ENCODE data around the gene PARS2. TPM values are rescaled to one million over a fixed set of nuclear protein-coding genes. Genes with fewer than 3 reads are reported as not detected.

PARS2 gene
- total and polyA plus RNA-seq, 5 donors from 2014 or later = 0.49 to 5.6 (median 3.0) TPM

GRCh38 chr1:54748094-54748835 is 16.1 kb downstream of the PARS2 start:
- Histone ChIP-seq H3K36me3 (ENCODE audit: control insufficient read depth, insufficient read depth, low read length) (peaks cover 8% of the 10 kb centered on the region), H3K9me3 (ENCODE audit: control insufficient read depth in 2 of 2, low read length in 2 of 2) (no peaks in the 10 kb centered on the region), H3K4me3 (ENCODE audit: low read depth, low read length) (no peak overlapping the region), H3K4me1 (ENCODE audit: control insufficient read depth, insufficient read depth, low read length, poor library complexity, severe bottlenecking) (no peaks in the 10 kb centered on the region), H3K27ac (ENCODE audit: insufficient read depth, low read length, poor library complexity, severe bottlenecking) (no peak overlapping the region), H3K27me3 (ENCODE audit: control insufficient read depth, insufficient read depth, low read length) (no peaks in the 10 kb centered on the region)
- Mint-ChIP-seq H3K4me3 (no peak overlapping the region), H3K36me3 (peaks cover 4% of the 10 kb centered on the region), H3K27ac (no peak overlapping the region), H3K27me3 (no peaks in the 10 kb centered on the region), H3K9me3 (no peaks in the 10 kb centered on the region), H3K4me1 (no peaks in the 10 kb centered on the region)
- ATAC-seq (ENCODE audit: low read depth in 2 of 2) = no peak
- DNase-seq = no peak

DNA sequence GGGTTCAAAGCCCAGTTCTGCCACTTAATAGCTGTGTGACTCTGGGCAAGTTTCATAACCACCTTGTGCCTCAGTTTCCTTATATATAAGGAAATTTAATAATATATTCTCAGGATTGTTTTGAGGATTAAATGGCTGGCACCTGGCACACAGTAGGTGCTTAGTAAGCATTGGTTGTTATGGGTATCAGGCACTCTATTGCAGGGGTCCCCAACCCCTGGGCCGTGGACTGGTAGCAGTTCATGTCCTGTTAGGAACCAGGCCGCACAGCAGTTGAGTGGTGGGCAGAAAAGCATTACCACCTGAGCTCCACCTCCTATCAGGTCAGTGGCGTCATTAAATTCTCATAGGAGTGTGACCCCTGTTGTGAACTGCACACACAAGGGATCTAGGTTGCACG is 18.5 kb downstream of the PARS2 start:
- DNase-seq (no peak), ATAC-seq (ENCODE audit: low read depth in 2 of 2) (no peak)
- no peaks in the 10 kb centered on the region for H3K27me3 ChIP-seq (ENCODE audit: control insufficient read depth, insufficient read depth, low read length)
- peaks cover 17% of the 10 kb centered on the region for H3K36me3 Mint-ChIP-seq
- no peak overlapping the region for H3K4me3 ChIP-seq (ENCODE audit: low read depth, low read length)
- H3K4me1 Mint-ChIP-seq = no peaks in the 10 kb centered on the region
- no peaks in the 10 kb centered on the region for H3K27me3 Mint-ChIP-seq
- H3K4me3 Mint-ChIP-seq = no peak overlapping the region
- no peak overlapping the region for H3K27ac Mint-ChIP-seq
- H3K9me3 Mint-ChIP-seq = no peaks in the 10 kb centered on the region
- no peaks in the 10 kb centered on the region for H3K9me3 ChIP-seq (ENCODE audit: control insufficient read depth in 2 of 2, low read length in 2 of 2)
- peaks cover 30% of the 10 kb centered on the region for H3K36me3 ChIP-seq (ENCODE audit: control insufficient read depth, insufficient read depth, low read length)
- no peaks in the 10 kb centered on the region for H3K4me1 ChIP-seq (ENCODE audit: control insufficient read depth, insufficient read depth, low read length, poor library complexity, severe bottlenecking)
- no peak overlapping the region for H3K27ac ChIP-seq (ENCODE audit: insufficient read depth, low read length, poor library complexity, severe bottlenecking)

DNA sequence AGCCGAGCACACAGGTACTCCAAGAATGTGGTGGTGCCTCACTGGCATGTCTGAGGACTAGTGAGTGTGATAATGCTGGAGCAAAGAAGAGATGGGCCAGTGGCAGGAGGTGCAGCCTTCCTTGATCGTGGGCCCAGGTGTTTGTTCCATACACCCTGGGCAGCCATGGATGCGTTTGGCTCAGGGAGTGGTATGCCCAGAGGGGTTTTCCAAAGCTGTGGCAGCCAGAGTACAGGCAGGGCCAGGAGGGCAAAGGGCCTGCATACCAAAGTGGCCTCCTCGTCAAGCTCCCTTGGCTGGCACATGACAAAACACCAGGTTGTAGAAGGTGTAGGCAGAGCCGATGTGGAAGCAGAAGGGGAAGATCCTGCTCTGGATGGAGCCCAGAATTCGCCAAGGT is 19.0 kb downstream of the PARS2 start:
- H3K27me3 Mint-ChIP-seq = no peaks in the 10 kb centered on the region
- Histone ChIP-seq H3K9me3 (ENCODE audit: control insufficient read depth in 2 of 2, low read length in 2 of 2) (no peaks in the 10 kb centered on the region), H3K27ac (ENCODE audit: insufficient read depth, low read length, poor library complexity, severe bottlenecking) (no peak overlapping the region), H3K36me3 (ENCODE audit: control insufficient read depth, insufficient read depth, low read length) (peaks cover 36% of the 10 kb centered on the region), H3K4me1 (ENCODE audit: control insufficient read depth, insufficient read depth, low read length, poor library complexity, severe bottlenecking) (no peaks in the 10 kb centered on the region), H3K27me3 (ENCODE audit: control insufficient read depth, insufficient read depth, low read length) (no peaks in the 10 kb centered on the region), H3K4me3 (ENCODE audit: low read depth, low read length) (no peak overlapping the region)
- H3K36me3 Mint-ChIP-seq = peaks cover 18% of the 10 kb centered on the region
- H3K9me3 Mint-ChIP-seq = no peaks in the 10 kb centered on the region
- H3K27ac Mint-ChIP-seq = no peak overlapping the region
- H3K4me1 Mint-ChIP-seq = no peaks in the 10 kb centered on the region
- ATAC-seq (ENCODE audit: low read depth in 2 of 2) (no peak), DNase-seq (no peak)
- no peak overlapping the region for H3K4me3 Mint-ChIP-seq

- H3K27ac Mint-ChIP-seq = no peak overlapping the region
- ATAC-seq (ENCODE audit: low read depth in 2 of 2) (no peak), DNase-seq (no peak)
- H3K27ac ChIP-seq (ENCODE audit: insufficient read depth, low read length, poor library complexity, severe bottlenecking) = no peak overlapping the region
- H3K4me3 ChIP-seq (ENCODE audit: low read depth, low read length) = no peak overlapping the region
- peaks cover 42% of the 10 kb centered on the region for H3K36me3 ChIP-seq (ENCODE audit: control insufficient read depth, insufficient read depth, low read length)
- H3K9me3 ChIP-seq (ENCODE audit: control insufficient read depth in 2 of 2, low read length in 2 of 2) = no peaks in the 10 kb centered on the region
- H3K27me3 Mint-ChIP-seq = no peaks in the 10 kb centered on the region
- no peaks in the 10 kb centered on the region for H3K9me3 Mint-ChIP-seq
- H3K4me3 Mint-ChIP-seq = no peak overlapping the region
- H3K4me1 ChIP-seq (ENCODE audit: control insufficient read depth, insufficient read depth, low read length, poor library complexity, severe bottlenecking) = no peaks in the 10 kb centered on the region
- peaks cover 0 to 2% (median 1%) of the 10 kb centered on the region in 4 donors for H3K4me1 Mint-ChIP-seq
- peaks cover 24% of the 10 kb centered on the region for H3K36me3 Mint-ChIP-seq
- no peaks in the 10 kb centered on the region for H3K27me3 ChIP-seq (ENCODE audit: control insufficient read depth, insufficient read depth, low read length)
Measured at GRCh38 chr1:54744696-54745095, 19.6 kb downstream of the PARS2 start.

DNA sequence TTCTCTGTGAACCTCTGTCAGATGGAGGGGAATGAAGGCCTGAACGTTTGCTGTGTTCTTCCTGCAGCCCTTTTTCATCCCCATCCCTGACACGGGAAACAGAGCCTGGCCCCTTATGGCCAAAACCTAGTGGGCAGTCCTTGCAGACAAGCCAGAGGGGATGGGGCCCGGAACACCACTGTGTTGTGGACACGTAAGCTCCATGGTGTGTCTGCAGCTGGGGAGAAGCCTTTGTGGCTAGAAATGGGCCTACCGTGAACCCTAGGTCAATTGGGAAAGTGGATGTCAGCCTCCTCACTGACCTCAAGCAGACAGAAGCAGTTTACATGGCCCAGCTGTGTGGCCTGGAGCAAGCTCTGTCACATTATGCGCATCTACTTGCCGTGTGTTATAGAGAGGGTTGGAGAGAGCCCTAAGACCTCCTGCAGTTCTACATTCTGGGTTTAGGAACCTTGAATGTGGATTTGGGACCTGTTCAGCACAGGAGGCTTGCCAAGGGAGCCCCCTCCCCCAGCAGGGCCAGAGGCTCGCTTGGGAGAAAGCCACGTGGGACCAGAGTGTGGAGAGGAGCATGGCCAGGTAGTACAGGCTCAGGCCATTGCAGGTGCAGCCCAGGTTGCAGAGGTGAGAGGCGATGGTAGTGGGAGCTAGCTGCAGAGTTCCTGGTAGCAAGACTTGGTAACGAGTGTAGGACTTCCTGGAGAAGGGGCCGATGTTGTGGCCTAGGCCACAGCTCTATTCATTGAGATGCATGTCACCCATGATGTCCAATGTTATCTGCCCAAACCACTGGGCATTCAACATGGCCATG is 20.7 kb downstream of the PARS2 start:
- H3K4me3 ChIP-seq (ENCODE audit: low read depth, low read length) = no peak overlapping the region

GRCh38 chr1:54742282-54742681 is 22.0 kb downstream of the PARS2 start:
- Mint-ChIP-seq H3K4me1 (peaks cover 0 to 2% (median 1%) of the 10 kb centered on the region in 4 donors), H3K4me3 (no peak overlapping the region), H3K27me3 (no peaks in the 10 kb centered on the region), H3K27ac (no peak overlapping the region), H3K9me3 (no peaks in the 10 kb centered on the region), H3K36me3 (peaks cover 39% of the 10 kb centered on the region)
- no peaks in the 10 kb centered on the region for H3K9me3 ChIP-seq (ENCODE audit: control insufficient read depth in 2 of 2, low read length in 2 of 2)
- DNase-seq = no peak
- no peak for ATAC-seq (ENCODE audit: low read depth in 2 of 2)
- H3K36me3 ChIP-seq (ENCODE audit: control insufficient read depth, insufficient read depth, low read length) = peaks cover 63% of the 10 kb centered on the region
- H3K27me3 ChIP-seq (ENCODE audit: control insufficient read depth, insufficient read depth, low read length) = no peaks in the 10 kb centered on the region
- H3K27ac ChIP-seq (ENCODE audit: insufficient read depth, low read length, poor library complexity, severe bottlenecking) = no peak overlapping the region
- H3K4me1 ChIP-seq (ENCODE audit: control insufficient read depth, insufficient read depth, low read length, poor library complexity, severe bottlenecking) = no peaks in the 10 kb centered on the region
- no peak overlapping the region for H3K4me3 ChIP-seq (ENCODE audit: low read depth, low read length)

More for the DNA sequence above, 20.7 kb downstream of the PARS2 start:
- no peaks in the 10 kb centered on the region for H3K9me3 Mint-ChIP-seq
- H3K36me3 Mint-ChIP-seq = peaks cover 29% of the 10 kb centered on the region
- H3K4me3 Mint-ChIP-seq = no peak overlapping the region
- no peak for DNase-seq
- Histone ChIP-seq H3K27me3 (ENCODE audit: control insufficient read depth, insufficient read depth, low read length) (no peaks in the 10 kb centered on the region), H3K9me3 (ENCODE audit: control insufficient read depth in 2 of 2, low read length in 2 of 2) (no peaks in the 10 kb centered on the region), H3K27ac (ENCODE audit: insufficient read depth, low read length, poor library complexity, severe bottlenecking) (no peak overlapping the region), H3K4me1 (ENCODE audit: control insufficient read depth, insufficient read depth, low read length, poor library complexity, severe bottlenecking) (no peaks in the 10 kb centered on the region), H3K36me3 (ENCODE audit: control insufficient read depth, insufficient read depth, low read length) (peaks cover 52% of the 10 kb centered on the region)
- H3K27me3 Mint-ChIP-seq = no peaks in the 10 kb centered on the region
- peaks cover 0 to 2% (median 1%) of the 10 kb centered on the region in 4 donors for H3K4me1 Mint-ChIP-seq
- no peak for ATAC-seq (ENCODE audit: low read depth in 2 of 2)
- peak overlapping the region in 1 of 3 donors; percentile 63 for H3K27ac Mint-ChIP-seq

DNA sequence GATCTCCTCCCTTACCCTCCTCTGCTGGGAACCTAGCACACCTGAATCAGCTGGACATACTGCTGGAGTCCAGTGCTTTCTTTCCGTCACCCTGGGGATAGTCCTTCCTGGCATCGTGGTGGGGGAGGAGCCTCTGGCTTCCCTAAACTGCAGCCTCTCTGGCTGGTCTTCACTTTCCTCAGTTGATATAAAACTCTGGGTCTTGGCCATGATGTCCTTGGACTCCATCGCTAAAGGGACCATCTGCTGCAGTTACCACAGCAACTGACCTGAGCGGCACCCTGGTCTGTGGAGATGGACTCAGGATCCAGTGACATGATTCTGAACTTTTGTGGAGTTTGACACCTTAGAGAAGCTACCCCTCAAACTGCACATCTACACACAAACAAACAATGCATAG is 22.8 kb downstream of the PARS2 start:
- DNase-seq (no peak), ATAC-seq (ENCODE audit: low read depth in 2 of 2) (no peak)
- no peaks in the 10 kb centered on the region for H3K4me1 ChIP-seq (ENCODE audit: control insufficient read depth, insufficient read depth, low read length, poor library complexity, severe bottlenecking)
- no peak overlapping the region for H3K4me3 ChIP-seq (ENCODE audit: low read depth, low read length)
- no peak overlapping the region for H3K27ac ChIP-seq (ENCODE audit: insufficient read depth, low read length, poor library complexity, severe bottlenecking)
- H3K9me3 ChIP-seq (ENCODE audit: control insufficient read depth in 2 of 2, low read length in 2 of 2) = no peaks in the 10 kb centered on the region
- no peaks in the 10 kb centered on the region for H3K9me3 Mint-ChIP-seq
- H3K4me1 Mint-ChIP-seq = peaks cover 0 to 7% (median 3%) of the 10 kb centered on the region in 4 donors
- peaks cover 70% of the 10 kb centered on the region for H3K36me3 ChIP-seq (ENCODE audit: control insufficient read depth, insufficient read depth, low read length)
- no peaks in the 10 kb centered on the region for H3K27me3 ChIP-seq (ENCODE audit: control insufficient read depth, insufficient read depth, low read length)
- no peak overlapping the region for H3K4me3 Mint-ChIP-seq
- H3K27ac Mint-ChIP-seq = no peak overlapping the region
- peaks cover 46% of the 10 kb centered on the region for H3K36me3 Mint-ChIP-seq
- H3K27me3 Mint-ChIP-seq = no peaks in the 10 kb centered on the region

Data from CD4-positive, CD25-positive, alpha-beta regulatory T cell (primary cell).